GM06990 (cell line): ENCODE data around the gene NDUFB4.

Source experiments
- DNase-seq: peaks from one replicate; pipeline ENCODE4 v3.0.0-alpha.2; 2011; ENCODE audit not compliant: insufficient read length; ENCODE audit errors: extremely low read depth
- H3K27me3 ChIP-seq: replicated peaks from 2 replicates; pipeline ENCODE4 v1.6.0; 2011; ENCODE audit warnings: low read length; ENCODE audit not compliant: control insufficient read depth, insufficient read depth
- H3K36me3 ChIP-seq: 2 replicates; pipeline ENCODE4 v1.5.1; 2011; ENCODE audit warnings: low read length; ENCODE audit not compliant: control insufficient read depth, insufficient read depth
- H3K4me3 ChIP-seq: replicated peaks from 2 replicates; pipeline ENCODE4 v1.5.1; 2011; ENCODE audit warnings: low read depth, mild to moderate bottlenecking, control low read depth, low read length
- CTCF ChIP-seq: IDR thresholded peaks from 2 replicates; pipeline ENCODE4 v1.5.1; 2011; ENCODE audit warnings: low read length, control low read depth, mild to moderate bottlenecking, inconsistent platforms; ENCODE audit not compliant: insufficient read depth, poor library complexity, severe bottlenecking

The NDUFB4 gene

GRCh38 chr3:120563356-120564022, 32.6 kb upstream of the NDUFB4 start:
- DNase-seq: no peak

GRCh38 chr3:120566243-120566975, 29.7 kb upstream of the NDUFB4 start:
- no peak overlapping the region for H3K4me3 ChIP-seq
- DNase-seq: no peak
- H3K36me3 ChIP-seq: no peaks in the 10 kb centered on the region
- no peaks in the 10 kb centered on the region for H3K27me3 ChIP-seq
- no peak for TF ChIP-seq CTCF

More at GRCh38 chr3:120563356-120564022, 32.6 kb upstream of the NDUFB4 start:
- no peak for TF ChIP-seq CTCF
- H3K4me3 ChIP-seq: no peak overlapping the region
- no peaks in the 10 kb centered on the region for H3K36me3 ChIP-seq
- H3K27me3 ChIP-seq: no peaks in the 10 kb centered on the region

GRCh38 chr3:120567370-120568201, 28.6 kb upstream of the NDUFB4 start:
- no peak for DNase-seq
- no peaks in the 10 kb centered on the region for H3K36me3 ChIP-seq
- no peaks in the 10 kb centered on the region for H3K27me3 ChIP-seq
- H3K4me3 ChIP-seq: no peak overlapping the region
- peak; percentile 51 for TF ChIP-seq CTCF

- Histone ChIP-seq H3K4me3 (no peak overlapping the region), H3K27me3 (no peaks in the 10 kb centered on the region), H3K36me3 (no peaks in the 10 kb centered on the region)
- TF ChIP-seq CTCF: no peak
- no peak for DNase-seq
Measured at GRCh38 chr3:120568202-120568531, 28.0 kb upstream of the NDUFB4 start.

GRCh38 chr3:120568598-120568997, 27.5 kb upstream of the NDUFB4 start:
- no peaks in the 10 kb centered on the region for H3K27me3 ChIP-seq
- H3K36me3 ChIP-seq: no peaks in the 10 kb centered on the region
- no peak for DNase-seq
- no peak overlapping the region for H3K4me3 ChIP-seq
- TF ChIP-seq CTCF: no peak
